Cardiac muscle cell (in vitro differentiated cells and primary cell): Measurements from ENCODE around the gene LRRC71. TPM values are rescaled to one million over a fixed set of nuclear protein-coding genes. Genes with fewer than 3 reads are reported as not detected.

Experiments used
- DNase-seq, 2 donors: peaks; one replicate each; pipeline versions ENCODE4 v3.0.0 to v3.0.0-alpha.2; 2010 to 2017; ENCODE audit warnings: low read depth in 1 of 2, low spot score in 1 of 2
- H3K27ac ChIP-seq: fragments of 200-600 bp; sonication (generic); 2 replicates; pipeline ENCODE4 v1.5.1; 2016
- H3K27me3 ChIP-seq: fragments of 200-600 bp; sonication (generic); 2 replicates; pipeline ENCODE4 v1.6.0; 2016; ENCODE audit warnings: control low read depth
- H3K36me3 ChIP-seq: fragments of 200-600 bp; sonication (generic); 2 replicates; pipeline ENCODE4 v1.5.1; 2016; ENCODE audit warnings: control low read depth
- H3K4me1 ChIP-seq: fragments of 200-600 bp; sonication (generic); 2 replicates; pipeline ENCODE4 v1.8.1; 2017; ENCODE audit warnings: low read depth, mild to moderate bottlenecking, mixed run types
- H3K4me3 ChIP-seq: fragments of 200-600 bp; sonication (generic); 2 replicates; pipeline ENCODE4 v1.5.1; 2016; ENCODE audit warnings: mild to moderate bottlenecking
- H3K9me3 ChIP-seq: fragments of 200-600 bp; sonication (generic); 2 replicates; pipeline ENCODE4 v1.5.1; 2017; ENCODE audit warnings: low read depth, mild to moderate bottlenecking, control low read depth
- CTCF ChIP-seq: IDR thresholded peaks from 2 replicates; pipeline ENCODE4 v1.5.1; 2012; ENCODE audit warnings: low read depth, mild to moderate bottlenecking, low read length
- polyA plus RNA-seq: library from polyadenylated mRNA; unstranded; fragments of >200 nt; fragmentation: Nextera tagmentation; extraction: Ambion mirVana; gene quantifications from 2 replicates; pipeline ENCODE4 v1.2.1, GENCODE V29; 2016
- total RNA-seq: library from RNA; depleted of rRNA; stranded (reverse); fragments of >200 nt; gene quantifications from 2 replicates; pipeline ENCODE4 v1.2.3, GENCODE V29; 2016

Gene LRRC71
- total and polyA plus RNA-seq, 2 experiments from 2014 or later, result 0.24 to 0.45 TPM

GRCh38 chr1:156900896-156901589 lies 19.4 kb upstream of the LRRC71 start:
- H3K4me1 ChIP-seq, result no peaks in the 10 kb centered on the region
- no peak overlapping the region for H3K27ac ChIP-seq

GRCh38 chr1:156901590-156901900 lies 18.9 kb upstream of the LRRC71 start:
- no peaks in the 10 kb centered on the region for H3K27me3 ChIP-seq

More at GRCh38 chr1:156900896-156901589, 19.4 kb upstream of the LRRC71 start:
- DNase-seq, result no peak
- H3K27me3 ChIP-seq, result no peaks in the 10 kb centered on the region
- no peak for TF ChIP-seq CTCF
- no peak overlapping the region for H3K4me3 ChIP-seq
- no peaks in the 10 kb centered on the region for H3K9me3 ChIP-seq
- H3K36me3 ChIP-seq, result no peaks in the 10 kb centered on the region

GRCh38 chr1:156901966-156902915 lies 18.2 kb upstream of the LRRC71 start:
- no peaks in the 10 kb centered on the region for H3K27me3 ChIP-seq
- no peak for DNase-seq
- no peaks in the 10 kb centered on the region for H3K36me3 ChIP-seq
- no peaks in the 10 kb centered on the region for H3K4me1 ChIP-seq
- TF ChIP-seq CTCF, result no peak
- no peak overlapping the region for H3K27ac ChIP-seq
- H3K4me3 ChIP-seq, result no peak overlapping the region
- no peaks in the 10 kb centered on the region for H3K9me3 ChIP-seq

More at GRCh38 chr1:156901590-156901900, 18.9 kb upstream of the LRRC71 start:
- no peak overlapping the region for H3K27ac ChIP-seq
- H3K9me3 ChIP-seq, result no peaks in the 10 kb centered on the region
- DNase-seq, result no peak
- no peaks in the 10 kb centered on the region for H3K4me1 ChIP-seq
- TF ChIP-seq CTCF, result no peak
- no peaks in the 10 kb centered on the region for H3K36me3 ChIP-seq
- H3K4me3 ChIP-seq, result no peak overlapping the region

- no peak overlapping the region for H3K27ac ChIP-seq
- H3K9me3 ChIP-seq, result no peaks in the 10 kb centered on the region
- no peaks in the 10 kb centered on the region for H3K36me3 ChIP-seq
- H3K4me1 ChIP-seq, result no peaks in the 10 kb centered on the region
- no peak for TF ChIP-seq CTCF
- H3K4me3 ChIP-seq, result no peak overlapping the region
- DNase-seq, result no peak
- no peaks in the 10 kb centered on the region for H3K27me3 ChIP-seq
Observed at GRCh38 chr1:156903328-156904091, 16.9 kb upstream of the LRRC71 start.

- H3K4me3 ChIP-seq, result no peak overlapping the region
- H3K36me3 ChIP-seq, result no peaks in the 10 kb centered on the region
- no peak for TF ChIP-seq CTCF
- no peaks in the 10 kb centered on the region for H3K27me3 ChIP-seq
- no peaks in the 10 kb centered on the region for H3K4me1 ChIP-seq
- no peak for DNase-seq
- H3K27ac ChIP-seq, result no peak overlapping the region
- H3K9me3 ChIP-seq, result no peaks in the 10 kb centered on the region
Observed at GRCh38 chr1:156904187-156904959, 16.1 kb upstream of the LRRC71 start.
